Fibroblast of skin of abdomen (primary cell): Measurements from ENCODE around the gene C19orf81.

Source experiments
- DNase-seq: peaks from one replicate; pipeline ENCODE4 v3.0.0-alpha.2; 2013

C19orf81 gene

GRCh38 chr19:50659318-50660087 lies 10.3 kb downstream of the C19orf81 start:
- DNase-seq, result no peak

DNA sequence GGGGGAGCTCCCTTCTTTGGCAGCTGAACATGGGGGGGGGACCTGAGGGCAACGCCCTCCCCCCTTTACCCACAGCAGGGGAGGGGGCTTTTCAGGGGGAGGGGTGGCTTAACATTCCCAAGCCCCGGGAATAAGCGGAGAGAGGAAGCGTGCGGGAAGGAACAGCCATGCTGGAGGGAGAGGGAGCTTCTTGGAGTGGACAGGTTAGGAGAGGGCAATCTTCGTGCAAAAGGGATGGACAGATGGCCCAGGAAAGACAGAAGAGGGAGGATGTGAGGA lies 10.8 kb downstream of the C19orf81 start:
- no peak for DNase-seq

DNA sequence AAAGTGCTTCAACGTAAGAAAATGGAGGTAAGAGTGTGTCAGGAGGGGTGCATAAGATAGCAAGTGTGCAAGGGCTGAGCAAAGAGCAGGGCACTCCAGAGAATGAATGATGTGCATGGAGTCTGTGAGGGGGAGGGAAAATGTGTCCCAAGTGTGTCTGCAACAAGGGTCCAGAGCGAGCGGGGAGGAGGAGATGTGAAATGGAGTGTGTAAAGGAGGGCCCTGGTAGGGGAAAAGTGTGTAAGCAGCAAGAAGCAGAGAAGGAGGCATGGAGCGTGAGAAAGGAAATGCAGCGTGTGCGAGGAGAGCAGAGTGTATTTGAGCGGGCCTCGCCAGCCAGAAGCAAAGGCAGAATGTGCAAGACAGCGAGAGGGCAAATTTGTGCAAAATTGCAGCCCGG lies 11.8 kb downstream of the C19orf81 start:
- no peak for DNase-seq

GRCh38 chr19:50661766-50662650 lies 12.8 kb downstream of the C19orf81 start:
- no peak for DNase-seq

DNA sequence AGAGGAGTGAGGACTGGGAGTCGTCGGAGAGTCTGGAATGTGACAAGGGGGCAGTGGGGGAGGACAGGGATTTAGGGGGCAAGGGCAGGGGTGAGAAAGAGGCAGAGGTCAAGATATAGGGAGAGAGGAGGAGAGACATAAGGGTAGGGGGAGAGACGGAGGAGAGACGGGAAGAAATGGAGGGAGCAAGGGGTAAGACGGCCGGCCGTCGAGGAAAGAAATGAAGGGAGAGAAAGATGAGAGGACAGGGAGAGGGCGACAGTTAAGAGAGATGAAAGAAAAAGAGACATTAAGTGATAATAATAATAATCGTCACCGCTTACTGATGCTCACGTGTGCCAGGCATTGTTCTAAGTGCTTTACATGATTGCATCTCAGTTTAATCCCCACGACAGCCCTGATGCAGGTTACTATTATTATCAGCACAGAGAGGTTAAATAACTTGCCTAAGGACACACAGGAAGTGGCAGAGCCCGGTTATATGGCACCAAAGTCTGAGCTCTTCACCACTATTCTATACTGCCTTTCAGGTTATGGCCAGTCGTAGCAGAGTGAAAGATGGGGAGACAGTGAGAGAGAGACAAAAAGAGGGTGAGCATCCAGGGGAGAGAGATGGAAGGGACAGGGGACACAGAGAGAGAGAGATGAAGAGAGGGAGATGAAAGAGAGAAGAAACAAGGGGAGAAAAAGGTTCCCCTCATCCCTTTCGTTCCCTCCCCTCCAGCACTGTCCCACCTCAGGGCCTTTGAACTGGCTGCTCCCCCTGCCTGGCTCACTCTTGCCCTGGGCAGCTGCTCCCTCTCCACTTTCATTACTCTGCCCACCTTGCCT lies 13.6 kb downstream of the C19orf81 start:
- DNase-seq, result no peak

DNA sequence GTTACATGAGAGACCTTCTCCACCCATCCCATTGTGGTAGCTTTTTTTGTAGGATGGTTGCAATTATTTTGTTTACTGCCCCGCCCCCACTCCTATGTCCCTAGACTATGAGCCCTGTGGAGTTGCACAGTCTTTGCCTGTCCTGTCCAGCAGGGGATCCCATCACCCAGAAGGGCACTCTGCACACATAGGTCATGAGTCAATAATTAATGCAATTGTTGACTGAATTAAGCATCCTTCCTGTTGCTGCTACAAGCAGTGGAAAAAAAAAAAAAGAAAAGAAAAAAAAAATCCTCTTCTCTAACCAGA lies 14.2 kb downstream of the C19orf81 start:
- DNase-seq, result no peak

- DNase-seq, result no peak
These were observed 15.0 kb downstream of the C19orf81 start for GRCh38 chr19:50664204-50664603.

DNA sequence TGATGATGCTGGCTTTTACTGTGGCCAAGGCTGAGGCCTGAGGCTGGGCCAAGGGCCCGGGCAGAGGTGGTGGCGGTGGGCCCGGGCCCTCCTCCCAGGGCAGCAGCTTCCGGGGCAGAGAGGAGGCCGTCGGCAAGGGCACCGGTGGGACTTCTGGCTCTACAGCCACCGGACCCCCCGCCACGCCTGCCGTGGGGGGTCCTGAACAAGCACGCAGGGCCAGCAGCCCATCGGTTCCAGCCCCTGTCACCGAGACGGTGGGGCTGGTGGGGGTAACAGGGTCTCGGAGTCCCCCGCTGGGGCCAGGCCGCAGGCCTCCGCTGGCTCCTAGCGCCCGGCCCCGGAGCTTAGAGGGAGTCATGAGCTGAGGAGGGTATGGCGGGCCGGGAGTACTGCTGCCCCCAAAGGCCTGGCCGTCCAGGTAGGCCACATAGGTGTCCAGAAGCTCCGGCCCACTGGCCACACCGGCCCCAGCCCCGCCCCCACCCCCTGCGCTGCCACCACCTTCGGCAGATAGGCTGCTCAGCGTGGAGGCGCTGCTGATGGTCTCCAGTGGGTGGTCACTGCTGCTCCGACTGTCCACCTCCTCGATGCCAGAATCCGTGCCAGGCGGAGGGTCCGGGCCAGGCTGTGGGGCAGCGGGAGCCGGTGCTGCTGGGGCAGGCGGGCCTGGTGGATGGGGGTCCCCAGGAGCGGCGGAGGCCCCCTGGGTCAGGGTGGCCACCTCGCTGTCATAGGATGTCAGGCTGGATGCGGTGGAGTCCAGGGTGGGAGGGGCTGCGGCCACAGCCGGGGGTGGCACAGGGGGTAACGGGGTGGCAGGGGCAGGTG lies 17.3 kb downstream of the C19orf81 start:
- DNase-seq, result no peak

DNA sequence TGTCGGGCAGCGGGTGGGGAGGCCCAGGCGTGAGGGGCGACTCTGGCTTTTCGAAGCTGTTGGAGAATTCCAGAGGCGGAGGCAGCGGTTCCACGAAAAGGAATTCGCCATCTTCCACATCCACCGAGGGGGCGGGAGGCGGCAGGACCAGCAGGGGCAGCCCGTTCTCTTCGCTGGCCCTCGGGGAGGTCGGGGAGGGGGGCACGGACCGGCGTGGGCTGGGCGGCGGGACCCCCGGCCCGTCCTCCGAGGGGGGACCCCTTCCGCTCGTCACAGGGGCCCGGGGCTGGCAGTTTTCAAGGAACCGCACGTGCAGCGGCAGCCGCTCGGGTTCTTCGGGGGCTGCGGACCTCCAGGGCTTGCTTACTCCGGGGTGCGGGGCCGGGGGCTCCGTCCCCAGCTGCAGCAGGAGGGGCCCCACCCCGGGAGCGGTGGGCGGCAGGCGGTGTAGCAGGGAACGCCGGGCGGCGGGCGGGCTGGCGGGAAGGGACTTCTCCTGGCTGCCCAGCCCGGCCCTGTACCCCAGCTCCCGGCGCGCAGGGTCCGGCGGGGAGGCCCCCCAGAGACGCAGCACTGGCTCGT lies 18.0 kb downstream of the C19orf81 start:
- DNase-seq, result no peak

- DNase-seq, result no peak
These were observed 18.6 kb downstream of the C19orf81 start for GRCh38 chr19:50667759-50668231.

DNA sequence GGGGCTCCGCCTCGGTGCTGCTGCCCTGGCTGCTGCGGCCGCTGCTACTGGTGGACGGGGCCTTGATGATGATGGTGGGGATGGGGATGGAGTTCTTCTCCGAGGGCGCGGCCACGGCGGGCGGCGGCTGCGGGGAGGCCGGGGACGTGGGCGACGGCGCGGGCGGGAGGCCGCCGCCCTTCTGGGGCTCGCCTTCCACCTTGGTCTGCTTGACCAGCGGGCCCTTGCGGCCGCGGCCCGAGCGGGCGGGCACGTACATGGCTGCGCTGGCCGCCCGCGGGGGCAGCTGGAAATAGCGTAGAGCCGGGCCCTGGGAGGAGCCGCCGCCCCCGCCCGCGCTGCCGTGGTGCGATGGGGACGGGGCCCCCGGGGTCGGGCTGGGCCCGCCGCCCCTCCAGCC lies 19.2 kb downstream of the C19orf81 start:
- no peak for DNase-seq

DNA sequence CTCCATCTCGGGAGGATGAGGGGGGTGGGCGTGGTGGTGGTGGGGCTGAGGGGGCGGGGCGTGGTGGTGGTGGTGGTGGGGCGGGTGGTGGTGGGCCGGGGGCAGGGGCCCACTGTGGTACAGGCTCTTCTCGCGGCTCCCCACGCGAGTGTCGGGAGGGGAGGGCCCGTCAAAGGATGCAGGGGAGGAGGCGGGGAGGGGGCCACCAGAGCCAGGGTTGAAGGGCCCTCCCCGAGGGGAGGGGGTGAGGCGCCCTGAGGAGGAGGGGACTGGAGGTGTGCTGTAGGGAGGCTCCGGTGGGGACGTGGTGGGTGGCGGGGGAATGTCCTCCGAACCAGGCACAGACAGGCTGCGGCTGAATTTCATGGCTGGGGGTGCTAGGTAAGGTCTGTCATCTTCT lies 19.6 kb downstream of the C19orf81 start:
- no peak for DNase-seq

DNA sequence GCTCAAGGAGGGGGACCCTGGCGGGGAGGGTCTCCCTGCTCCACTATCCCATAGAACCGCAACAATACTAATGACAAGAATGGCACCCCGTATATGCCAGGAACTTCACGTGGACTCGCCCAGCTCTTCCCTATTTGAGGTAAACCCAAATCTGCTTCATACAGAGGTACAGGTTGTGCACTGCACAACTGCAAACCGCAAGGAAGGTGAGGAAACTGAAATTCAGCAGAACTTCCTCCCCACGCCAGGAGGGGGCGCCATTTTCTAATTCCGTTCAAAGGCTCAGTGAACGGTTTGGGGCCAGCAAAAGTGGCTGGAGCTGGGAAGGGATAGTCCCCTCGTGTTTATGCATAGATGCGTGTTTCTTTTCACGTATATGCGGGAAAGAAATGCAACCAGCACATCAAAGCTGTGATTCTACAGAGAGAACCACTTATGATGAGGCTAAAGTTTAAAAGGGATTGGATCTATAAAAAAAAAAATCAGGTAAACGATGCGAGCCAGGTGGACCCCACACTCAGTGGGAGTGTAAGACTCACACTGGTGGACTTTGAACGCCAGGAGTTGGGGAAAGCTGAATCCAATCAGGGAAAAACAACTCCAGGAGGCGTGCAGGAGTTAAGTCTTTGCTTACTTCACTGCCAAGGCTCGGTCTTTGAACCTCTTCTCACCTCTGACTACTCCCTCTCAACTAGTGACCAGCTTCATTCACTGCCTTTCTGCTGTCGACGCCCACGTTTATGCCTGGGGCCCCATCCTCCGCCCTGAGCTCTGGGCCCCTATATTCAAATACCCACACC lies 20.3 kb downstream of the C19orf81 start:
- DNase-seq, result peak; percentile 6

- no peak for DNase-seq
These were observed 20.8 kb downstream of the C19orf81 start for GRCh38 chr19:50670102-50670380.

DNA sequence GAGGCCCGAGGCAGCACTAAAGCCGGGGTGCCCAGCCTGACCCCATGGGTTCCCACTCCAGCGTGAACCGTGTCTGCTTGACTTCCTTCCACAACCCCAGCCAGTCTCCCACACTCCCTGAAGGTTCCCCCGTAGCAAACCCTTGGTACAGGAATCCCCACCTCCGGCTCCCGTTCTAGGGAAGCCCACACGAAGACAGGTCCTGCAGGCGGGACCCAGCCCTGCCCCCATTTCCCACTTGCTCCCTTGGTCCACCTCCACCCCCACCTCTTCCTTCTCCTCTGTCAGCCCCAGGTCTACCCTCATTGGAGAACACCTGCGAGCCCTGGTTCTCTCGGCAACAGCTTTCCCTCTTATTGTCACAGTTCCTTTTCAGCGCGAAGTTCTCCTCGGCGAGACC lies 23.9 kb downstream of the C19orf81 start:
- DNase-seq, result no peak

DNA sequence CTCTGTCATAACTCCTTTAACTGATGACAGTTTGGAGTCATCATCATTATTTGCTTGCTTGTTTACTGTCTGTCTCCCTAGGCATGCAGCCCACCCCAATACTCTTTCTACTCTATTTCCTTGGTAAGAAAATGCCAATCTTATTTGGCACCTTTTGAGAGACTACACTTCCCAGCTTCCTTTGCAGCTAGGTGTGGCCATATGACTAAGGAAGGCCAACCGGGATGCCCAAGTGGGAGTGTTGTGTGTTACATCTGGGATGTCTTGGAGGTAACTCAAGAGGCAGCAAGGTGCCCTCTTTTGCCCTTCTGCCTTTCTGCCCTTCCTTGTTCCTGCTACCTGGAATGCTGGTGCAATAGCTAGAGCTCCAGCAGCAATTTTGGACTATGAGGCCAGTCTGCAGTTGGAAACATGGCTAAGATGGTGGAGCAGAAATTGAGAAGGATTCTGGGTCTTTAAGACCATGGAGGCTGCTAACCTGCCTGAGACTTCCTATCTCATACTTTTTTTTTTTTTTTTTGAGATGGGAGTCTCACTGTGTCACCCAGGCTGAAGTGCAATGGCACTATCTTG lies 27.5 kb downstream of the C19orf81 start:
- no peak for DNase-seq

- DNase-seq, result no peak
These were observed 28.4 kb downstream of the C19orf81 start for GRCh38 chr19:50677636-50678035.

- no peak for DNase-seq
These were observed 29.1 kb downstream of the C19orf81 start for GRCh38 chr19:50678323-50678722.

DNA sequence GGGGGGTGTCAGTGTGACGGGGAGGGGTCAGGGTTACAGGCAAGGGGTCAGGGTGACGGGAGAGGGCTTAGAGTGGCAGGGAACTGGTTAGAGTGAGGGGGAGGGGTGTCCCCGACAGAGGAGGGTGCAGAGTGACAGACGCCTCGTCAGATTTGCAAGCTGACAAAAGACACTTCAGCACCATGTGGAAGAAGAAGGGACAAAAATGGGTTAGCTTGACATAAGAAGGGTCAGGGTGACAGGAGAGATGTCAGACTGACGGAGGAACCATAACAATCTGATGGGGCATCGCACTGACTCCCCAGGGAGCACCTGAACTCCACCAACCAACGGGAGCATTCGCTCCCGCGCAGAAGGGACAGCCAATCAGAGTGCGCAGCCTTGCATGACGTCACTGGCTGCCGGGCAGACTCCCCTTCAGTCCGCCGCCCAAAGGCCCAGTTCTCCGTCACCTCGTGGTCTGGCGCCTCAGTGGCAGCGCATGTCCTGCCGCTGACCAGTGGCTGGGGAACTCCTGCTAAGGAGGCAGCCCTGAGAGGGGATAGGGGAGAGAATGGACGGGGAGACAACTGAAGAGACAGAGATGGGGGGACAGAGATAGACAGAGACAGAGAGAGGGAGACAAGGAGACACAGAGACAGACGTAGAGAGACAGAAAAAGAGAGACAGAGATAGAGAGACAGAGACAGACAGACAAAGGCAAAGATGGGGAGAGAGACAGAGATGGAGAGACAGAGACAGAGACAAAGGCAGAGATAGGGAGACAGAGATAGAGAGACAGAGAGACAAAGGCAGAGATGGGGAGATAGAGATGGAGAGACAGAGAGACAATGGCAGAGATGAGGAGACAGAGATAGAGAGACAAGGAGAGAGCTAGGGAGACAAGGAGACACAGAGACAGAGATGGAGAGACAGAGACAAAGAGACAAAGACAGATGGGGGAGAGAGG lies 30.2 kb downstream of the C19orf81 start:
- peak; percentile 60 for DNase-seq
